Neural cell (in vitro differentiated cells): Measurements from ENCODE around the gene EIF2D.

Experiments used
- CTCF ChIP-seq: fragments of 450-650 bp; IDR thresholded peaks from 2 replicates; pipeline ENCODE4 v1.5.1; 2014; ENCODE audit warnings: antibody characterized with exemption, mild to moderate bottlenecking, moderate library complexity; ENCODE audit not compliant: poor library complexity, severe bottlenecking
- EP300 ChIP-seq: fragments of 450-650 bp; conservative IDR thresholded peaks from 2 replicates; pipeline ENCODE4 v1.6.1; 2014; ENCODE audit warnings: antibody characterized with exemption, mild to moderate bottlenecking, moderate library complexity; ENCODE audit not compliant: poor library complexity, severe bottlenecking
- EZH2 ChIP-seq: fragments of 200-600, 300-800 bp; shearing (Covaris generic), sonication (generic); IDR thresholded peaks from 2 replicates; pipeline ENCODE4 v1.6.1; 2014; ENCODE audit warnings: antibody characterized with exemption, low read length, borderline replicate concordance, mild to moderate bottlenecking; ENCODE audit not compliant: insufficient read depth, poor library complexity, severe bottlenecking
- MXI1 ChIP-seq: fragments of 450-650 bp; conservative IDR thresholded peaks from 2 replicates; pipeline ENCODE4 v1.6.1; 2014; ENCODE audit warnings: antibody characterized with exemption, mild to moderate bottlenecking; ENCODE audit not compliant: poor library complexity, severe bottlenecking
- POLR2AphosphoS5 ChIP-seq: IDR thresholded peaks from 2 replicates; pipeline ENCODE4 v1.6.1; 2012
- RAD21 ChIP-seq: fragments of 450-650 bp; conservative IDR thresholded peaks from 2 replicates; pipeline ENCODE4 v1.6.1; 2014; ENCODE audit warnings: antibody characterized with exemption, mild to moderate bottlenecking, moderate library complexity
- REST ChIP-seq: IDR thresholded peaks from 2 replicates; pipeline ENCODE4 v1.6.1; 2012; ENCODE audit warnings: borderline replicate concordance
- SMC3 ChIP-seq: fragments of 450-650 bp; conservative IDR thresholded peaks from 2 replicates; pipeline ENCODE4 v1.6.1; 2014; ENCODE audit warnings: antibody characterized with exemption, mild to moderate bottlenecking, moderate library complexity; ENCODE audit not compliant: poor library complexity
- TAF1 ChIP-seq: IDR thresholded peaks from 2 replicates; pipeline ENCODE4 v1.6.1; 2012; ENCODE audit warnings: low read depth

- no peak for TF ChIP-seq CTCF
- no peak for TF ChIP-seq POLR2AphosphoS5
- TF ChIP-seq EZH2 = no peak
- TF ChIP-seq RAD21 = no peak
- TF ChIP-seq EP300 = no peak
- no peak for TF ChIP-seq SMC3
- no peak for TF ChIP-seq MXI1
- TF ChIP-seq TAF1 = no peak
- no peak for TF ChIP-seq REST
These were observed 38.9 kb downstream of the EIF2D start for GRCh38 chr1:206573319-206573718.
